Naive thymus-derived CD8-positive, alpha-beta T cell (primary cell): Measurements from ENCODE around the gene RNASET2. TPM values are rescaled to one million over a fixed set of nuclear protein-coding genes. Genes with fewer than 3 reads are reported as not detected.
A peak's percentile ranks its signal among the peaks of the same experiment; 100 is the strongest.
"Not testable (repeated sequence)": the region's sequence is repeated elsewhere in the genome, so short reads cannot be mapped to it uniquely, and the experiment has no call there.

ENCODE experiments used
- ATAC-seq, 2 donors: fragments of 150-1000 bp; cut with Tn5 transposase in 1 of 2; sonication (Bioruptor Pico), chemical (Tn5 transposase) in 1 of 2; 1 replicate in 1 of 2; 2 replicates in 1 of 2; pipeline ENCODE4 v1.10.0; 2021; ENCODE audit warnings: mild to moderate bottlenecking in 2 of 2, moderate library complexity in 2 of 2
- POLR2A ChIA-PET: fragments of 350-600 bp; sonication (Branson Sonifier 250); formaldehyde crosslinking; loops from one replicate; lab custom pipeline; 2021; ENCODE audit warnings: antibody characterized with exemption; lab: Charles Lee
- DNase-seq, 10 donors: peaks; one replicate each; pipeline versions ENCODE4 v3.0.0 to v3.0.0-alpha.2; 2020 to 2022
- H3K27ac Mint-ChIP-seq, 10 donors: one replicate each; pipeline ENCODE4 v1.8.0; 2020 to 2022; ENCODE audit warnings: mild to moderate bottlenecking in 10 of 10, mixed read lengths in 10 of 10, moderate library complexity in 4 of 10, inconsistent platforms in 1 of 10
- H3K27me3 Mint-ChIP-seq, 5 donors: one replicate each; pipeline ENCODE4 v1.8.0; 2021 to 2022; ENCODE audit warnings: mixed read lengths in 5 of 5
- H3K36me3 Mint-ChIP-seq, 3 donors: one replicate each; pipeline ENCODE4 v1.8.0; 2020 to 2022; ENCODE audit warnings: mixed read lengths in 3 of 3, mild to moderate bottlenecking in 2 of 3, inconsistent platforms in 1 of 3
- H3K4me1 Mint-ChIP-seq, 4 donors: one replicate each; pipeline ENCODE4 v1.8.0; 2021 to 2022; ENCODE audit warnings: mixed read lengths in 4 of 4
- H3K4me3 Mint-ChIP-seq, 10 donors: one replicate each; pipeline ENCODE4 v1.8.0; 2020 to 2022; ENCODE audit warnings: mild to moderate bottlenecking in 10 of 10, mixed read lengths in 10 of 10, moderate library complexity in 6 of 10, inconsistent platforms in 1 of 10
- H3K9me3 Mint-ChIP-seq, 9 donors: one replicate each; pipeline ENCODE4 v1.8.0; 2020 to 2022; ENCODE audit warnings: mixed read lengths in 9 of 9, mild to moderate bottlenecking in 3 of 9, inconsistent platforms in 1 of 9, moderate library complexity in 1 of 9
- microRNA-seq: library from miRNA; unstranded; fragments of <30 nt; microRNA quantifications from one replicate; pipeline ENCODE4 v1.2.0, GENCODE V29; 2022; ENCODE audit warnings: borderline microRNAs expressed
- polyA plus RNA-seq, 3 donors: library from polyadenylated mRNA; unstranded; fragments of 300-500 nt; fragmentation: Illumina TruSeq; gene quantifications; one replicate each; pipeline ENCODE4 v1.2.3, GENCODE V29; 2021
- total RNA-seq, 8 experiments: library from RNA in 2 of 8; stranded (reverse) in 2 of 8; gene quantifications; one replicate each; pipeline ENCODE4 v1.2.3 and lab custom pipeline; 2021 to 2026

RNASET2 gene
- total and polyA plus RNA-seq, 5 experiments from 2014 or later: 72.7 to 283 (median 141) TPM

GRCh38 chr6:166886773-166887172 lies 69.6 kb downstream of the RNASET2 start:
- peaks cover 6 to 44% (median 27%) of the 10 kb centered on the region in 9 donors for H3K9me3 Mint-ChIP-seq
- DNase-seq, H3K27me3 Mint-ChIP-seq, H3K27ac Mint-ChIP-seq, H3K4me1 Mint-ChIP-seq, POLR2A ChIA-PET, H3K4me3 Mint-ChIP-seq, ATAC-seq: not testable (repeated sequence)
- H3K36me3 Mint-ChIP-seq: peaks cover 14 to 40% (median 31%) of the 10 kb centered on the region in 3 donors

DNA sequence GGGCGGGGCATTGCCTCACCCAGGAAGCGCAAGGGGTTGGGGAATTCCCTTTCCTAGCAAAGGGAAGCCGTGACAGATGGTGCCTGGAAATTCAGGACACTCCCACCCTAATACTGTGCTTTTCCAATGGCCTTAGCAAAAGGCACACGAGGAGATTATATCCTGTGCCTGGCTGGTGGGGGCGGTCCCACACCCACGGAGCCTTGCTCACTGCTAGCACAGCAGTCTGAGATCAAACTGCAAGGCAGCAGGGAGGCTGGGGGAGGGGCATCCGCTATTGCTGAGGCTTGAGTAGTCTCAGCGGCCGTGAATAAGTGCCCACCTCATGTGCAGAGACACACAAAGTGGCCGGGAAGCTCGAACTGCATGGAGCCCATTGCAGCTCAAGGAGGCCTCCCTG lies 71.4 kb downstream of the RNASET2 start:
- POLR2A ChIA-PET, H3K27ac Mint-ChIP-seq, DNase-seq, H3K27me3 Mint-ChIP-seq, H3K4me3 Mint-ChIP-seq, H3K4me1 Mint-ChIP-seq, ATAC-seq: not testable (repeated sequence)
- Mint-ChIP-seq H3K36me3 (peaks cover 9 to 31% (median 23%) of the 10 kb centered on the region in 3 donors), H3K9me3 (peaks cover 6 to 40% (median 23%) of the 10 kb centered on the region in 9 donors)

DNA sequence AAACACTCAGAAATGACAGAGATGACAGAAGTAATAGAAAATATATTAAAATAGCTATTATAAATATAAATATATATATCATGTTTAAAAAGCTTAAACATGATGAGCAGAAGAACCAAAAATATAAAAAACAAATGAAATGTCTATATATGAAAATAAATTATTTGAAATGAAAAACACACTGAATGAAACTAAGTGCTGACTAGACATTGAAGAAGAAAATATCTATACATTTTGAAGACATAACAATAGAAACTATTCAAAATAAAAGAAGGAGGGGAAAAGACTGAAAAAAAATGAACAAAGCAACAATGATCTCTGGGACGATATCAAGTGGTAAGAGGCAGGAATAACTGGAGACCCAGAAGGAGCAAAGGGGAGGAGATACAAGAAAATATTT lies 76.8 kb downstream of the RNASET2 start:
- H3K36me3 Mint-ChIP-seq: peaks cover 2 to 14% (median 13%) of the 10 kb centered on the region in 3 donors
- H3K27ac Mint-ChIP-seq: no peak overlapping the region
- peak overlapping the region in 1 of 10 donors; percentile 40 for H3K4me3 Mint-ChIP-seq
- no peaks in the 10 kb centered on the region for H3K4me1 Mint-ChIP-seq
- H3K9me3 Mint-ChIP-seq: peaks cover 0 to 14% (median 8%) of the 10 kb centered on the region in 9 donors
- POLR2A ChIA-PET: no interaction called here
- ATAC-seq: no peak
- H3K27me3 Mint-ChIP-seq: no peaks in the 10 kb centered on the region
- DNase-seq: no peak

Small RNA genes lying within 50 kb of the gene (microRNA-seq; reads per million reads assigned to microRNA genes)
- not detected for gene MIR3939

Other genes with a start within 250 kb of the RNASET2 start
- gene CEP43, start 42.8 kb upstream of the RNASET2 start, total RNA-seq: 10 to 100 TPM; 14.9 to 15.3 TPM
- 1 to 10 TPM; 2.5 to 4.5 (median 4.3) TPM for gene CEP43, start 42.8 kb upstream of the RNASET2 start, polyA plus RNA-seq
- 1 to 10 TPM in 1 of 2 experiments, under 1 TPM in 1; 0.10 to 1.1 TPM for gene CCR6, start 166.5 kb upstream of the RNASET2 start, total RNA-seq
- gene CCR6, start 166.5 kb upstream of the RNASET2 start, polyA plus RNA-seq: under 1 TPM; 0.26 to 0.51 (median 0.27) TPM
- not detected for gene GPR31, start 201.4 kb upstream of the RNASET2 start, total RNA-seq
- not detected for gene GPR31, start 201.4 kb upstream of the RNASET2 start, polyA plus RNA-seq